Upper lobe of left lung (tissue), 4 donors: Measurements from ENCODE around the gene UBTF.

Experiments used
- CTCF ChIP-seq, 6 experiments: fragments of 450-650 bp in 4 of 6; fragments of 200-600 bp in 2 of 6; sonication (generic) in 2 of 6; IDR thresholded peaks; one replicate each; pipeline ENCODE4 v1.5.1; 2016 to 2019; ENCODE audit warnings: antibody characterized with exemption in 6 of 6
- EP300 ChIP-seq, 4 donors: sonication (generic); formaldehyde crosslinking; IDR thresholded peaks; one replicate each; pipeline ENCODE4 v1.5.1; 2017; ENCODE audit warnings: antibody characterized with exemption in 4 of 4, control low read depth in 2 of 4
- POLR2AphosphoS5 ChIP-seq, 2 donors: sonication (generic); formaldehyde crosslinking; IDR thresholded peaks; one replicate each; pipeline ENCODE4 v1.5.1; 2017; ENCODE audit warnings: antibody characterized with exemption in 2 of 2

- TF ChIP-seq EP300 (IDR thresholded peaks at IDR 0.05) (no peak), CTCF (IDR thresholded peaks at IDR 0.05) (no peak), POLR2AphosphoS5 (IDR thresholded peaks at IDR 0.05) (no peak)
These were observed 4.1 kb upstream of the UBTF start for GRCh38 chr17:44223541-44224071.
